Measurements from ENCODE around the gene ATF7IP2.

The ATF7IP2 gene

DNA sequence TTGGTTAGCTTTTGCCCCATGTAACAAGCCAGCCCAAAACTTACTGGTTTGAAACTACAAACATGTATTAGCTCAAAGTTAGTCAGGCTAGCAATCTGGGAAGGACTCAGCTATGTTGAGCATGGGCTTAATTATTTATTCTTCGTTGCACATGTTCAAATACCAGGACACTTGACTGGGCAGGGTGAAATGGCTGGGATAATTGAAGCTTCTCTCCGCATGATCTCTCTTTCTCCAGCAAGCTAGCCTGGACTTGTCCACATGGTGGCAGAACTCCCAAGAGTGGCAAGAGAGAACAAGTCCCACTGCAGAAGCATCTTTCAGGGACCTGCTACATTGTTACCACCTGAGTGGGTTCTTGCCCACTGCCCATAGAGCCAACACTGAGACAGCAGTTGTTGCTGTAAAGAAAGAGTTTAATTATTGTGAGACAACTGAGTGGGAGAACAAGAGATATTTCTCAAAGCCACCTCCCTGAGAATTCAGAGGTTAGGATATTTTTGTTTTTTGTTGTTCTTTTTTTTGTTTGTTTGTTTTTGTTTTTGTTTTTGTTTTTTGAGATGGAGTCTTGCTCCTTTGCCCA lies 16.8 kb upstream of the ATF7IP2 start:
- TF ChIP-seq GATA3 (IDR thresholded peaks at IDR 0.05; ENCODE audit: low read depth, low read length) (no peak), GATA2 (IDR thresholded peaks at IDR 0.05; ENCODE audit: low read depth, low read length) (no peak)

DNA sequence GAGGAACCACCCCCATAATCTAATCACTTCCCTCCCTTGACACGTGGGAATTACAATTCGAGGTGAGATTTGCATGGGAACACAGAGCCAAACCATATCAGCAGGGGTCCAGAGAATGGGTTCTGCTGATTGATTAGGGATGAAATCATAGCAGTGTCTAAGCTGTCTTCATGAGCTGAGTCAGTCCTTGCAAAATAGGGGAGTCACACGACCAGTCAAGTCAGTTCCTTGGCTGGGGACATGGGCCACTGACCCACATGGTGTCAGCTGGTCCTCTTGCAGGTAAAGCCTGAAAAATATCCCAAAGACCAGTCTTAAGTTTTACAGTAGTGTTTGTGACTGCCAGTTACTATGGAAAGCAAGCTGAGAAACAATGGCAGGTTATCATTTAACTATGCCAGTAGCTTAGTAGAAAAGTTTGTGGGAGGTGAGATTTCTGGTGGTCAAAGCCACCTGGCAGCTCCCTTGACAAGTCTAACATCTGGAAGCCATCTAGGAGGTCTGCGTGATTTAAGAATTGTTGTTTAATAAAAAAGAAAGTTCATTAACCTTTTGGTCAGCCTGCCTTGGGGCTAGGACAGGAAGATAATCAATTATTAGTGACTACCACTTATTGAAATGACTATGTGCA lies 15.7 kb upstream of the ATF7IP2 start:
- TF ChIP-seq GATA3 (IDR thresholded peaks at IDR 0.05; ENCODE audit: low read depth, low read length) (no peak), GATA2 (IDR thresholded peaks at IDR 0.05; ENCODE audit: low read depth, low read length) (no peak)

DNA sequence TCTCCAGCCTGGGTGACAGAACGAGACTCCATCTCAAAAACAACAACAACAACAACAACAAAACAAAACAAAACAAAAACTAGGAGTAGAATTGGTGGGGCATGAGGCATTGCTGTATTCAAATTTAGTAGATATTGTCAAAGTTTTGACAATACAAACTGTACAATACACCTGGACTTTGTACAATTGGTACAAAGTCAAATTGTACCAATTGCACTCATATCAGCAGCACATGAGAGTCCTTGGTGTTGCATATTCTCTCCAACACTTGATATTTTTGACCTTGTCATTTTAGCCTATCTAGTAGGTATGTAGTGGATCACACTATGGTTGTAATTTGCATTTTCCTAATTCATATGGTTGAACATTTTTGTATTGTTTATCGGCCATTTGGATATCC lies 14.3 kb upstream of the ATF7IP2 start:
- TF ChIP-seq GATA2 (IDR thresholded peaks at IDR 0.05; ENCODE audit: low read depth, low read length) (no peak), GATA3 (IDR thresholded peaks at IDR 0.05; ENCODE audit: low read depth, low read length) (no peak)

DNA sequence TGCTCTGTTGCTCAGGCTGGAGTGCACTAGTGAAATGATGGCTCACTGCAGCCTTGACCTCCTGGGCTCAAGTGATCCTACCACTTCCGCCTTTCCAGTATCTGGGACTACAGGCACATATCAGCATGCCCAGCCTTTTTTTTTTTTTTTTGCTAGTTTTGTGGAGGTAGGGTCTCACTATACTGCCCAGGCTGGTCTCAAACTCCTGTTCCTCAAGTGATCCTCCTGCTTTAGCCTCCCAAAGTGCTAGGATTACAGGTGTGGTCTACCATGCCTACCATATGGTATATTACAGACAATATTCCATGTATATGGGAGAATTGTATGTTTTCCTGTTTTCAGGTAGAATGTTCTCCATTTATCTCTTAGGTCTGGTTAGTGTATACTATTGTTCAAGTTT lies 12.3 kb upstream of the ATF7IP2 start:
- TF ChIP-seq GATA3 (IDR thresholded peaks at IDR 0.05; ENCODE audit: low read depth, low read length) (no peak), GATA2 (IDR thresholded peaks at IDR 0.05; ENCODE audit: low read depth, low read length) (no peak)

DNA sequence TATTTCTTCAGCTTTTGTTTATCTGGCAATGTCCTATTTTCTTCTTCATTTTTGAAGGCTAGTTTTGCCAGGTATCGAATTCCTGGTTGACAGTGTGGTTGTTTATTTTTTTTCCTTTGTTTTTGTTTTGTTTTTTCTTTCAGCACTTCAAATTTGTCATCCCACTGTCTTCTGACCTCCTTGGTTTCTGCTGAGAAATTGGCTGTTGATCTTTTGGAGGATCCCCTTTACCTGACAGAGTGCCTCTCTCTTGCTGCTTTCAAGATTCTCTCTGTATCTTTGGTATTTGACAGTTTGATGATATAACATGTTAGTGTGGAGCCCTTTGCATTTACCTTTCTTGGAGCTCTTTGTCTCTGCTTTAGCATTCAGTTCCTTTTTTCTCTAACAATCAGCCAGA lies 9.6 kb upstream of the ATF7IP2 start:
- TF ChIP-seq GATA2 (IDR thresholded peaks at IDR 0.05; ENCODE audit: low read depth, low read length) (no peak), GATA3 (IDR thresholded peaks at IDR 0.05; ENCODE audit: low read depth, low read length) (no peak)

DNA sequence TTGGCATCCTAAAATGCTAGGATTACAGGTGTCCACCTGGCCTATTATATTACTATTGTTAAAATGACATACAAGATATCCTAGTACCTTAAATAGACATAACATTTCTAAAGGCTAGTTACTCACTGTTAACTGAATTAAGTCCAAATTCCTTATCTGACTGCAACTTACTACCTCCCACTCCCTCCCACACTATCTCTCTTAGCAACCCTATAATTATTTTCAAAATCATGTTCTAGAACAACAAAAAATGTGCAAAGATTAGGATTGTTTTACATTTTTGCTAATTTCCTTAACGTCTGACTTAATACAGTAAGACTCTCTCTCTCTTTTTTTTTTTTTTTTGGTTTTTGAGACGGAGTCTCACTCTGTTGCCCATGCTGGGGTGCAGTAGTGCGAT lies 2.2 kb upstream of the ATF7IP2 start:
- no peak for TF ChIP-seq GATA3 (IDR thresholded peaks at IDR 0.05; ENCODE audit: low read depth, low read length)
- no peak for TF ChIP-seq GATA2 (IDR thresholded peaks at IDR 0.05; ENCODE audit: low read depth, low read length)

DNA sequence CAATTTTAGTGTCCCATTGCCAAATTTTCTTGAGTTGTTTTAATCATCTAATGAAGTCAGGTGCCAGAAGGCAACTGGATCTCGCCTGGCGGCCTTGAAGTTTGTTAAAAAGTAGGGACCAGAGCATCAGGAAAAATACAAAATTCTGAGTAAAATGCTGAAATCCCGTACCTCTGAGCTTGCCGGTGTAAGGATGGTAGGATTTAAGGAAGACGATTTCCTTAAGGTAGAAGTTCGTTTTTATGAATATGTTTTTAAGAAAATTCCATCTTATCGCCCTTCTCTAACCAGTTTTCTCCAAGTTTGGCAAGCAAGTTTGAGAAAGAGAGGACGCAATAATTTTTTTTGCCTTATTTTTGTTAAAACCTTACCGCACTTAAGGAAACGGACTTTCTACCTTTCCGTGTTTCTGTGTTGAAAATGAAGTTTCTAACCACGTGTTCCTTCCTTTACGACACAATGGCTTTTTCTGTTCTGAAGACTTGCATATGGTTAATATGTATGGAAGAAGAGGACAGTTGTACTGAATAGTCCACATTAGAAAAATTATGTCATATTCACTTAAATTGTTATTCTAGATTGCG lies 748 bp downstream of the ATF7IP2 start:
- TF ChIP-seq GATA3 (IDR thresholded peaks at IDR 0.05; ENCODE audit: low read depth, low read length) (no peak), GATA2 (IDR thresholded peaks at IDR 0.05; ENCODE audit: low read depth, low read length) (no peak)

DNA sequence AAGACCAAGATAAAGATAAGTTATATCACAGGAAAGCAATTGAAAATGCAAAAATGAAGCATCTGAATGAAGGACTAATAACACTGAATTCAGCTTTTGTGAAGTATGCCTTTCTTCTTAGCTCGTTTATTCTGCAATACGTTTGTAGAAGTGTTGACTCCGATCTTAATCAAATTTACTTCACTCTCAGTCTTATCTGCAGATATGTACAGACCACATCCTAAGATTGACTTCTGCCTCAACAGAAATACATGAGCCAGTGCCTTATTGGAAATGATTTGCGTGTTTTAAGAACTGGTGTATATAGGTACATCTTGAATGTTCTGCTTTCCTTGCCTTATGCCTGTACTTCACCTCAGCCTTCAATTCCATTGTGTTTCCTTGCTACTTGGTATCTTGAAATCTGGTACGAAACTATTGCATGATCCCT lies 1.3 kb downstream of the ATF7IP2 start:
- TF ChIP-seq GATA3 (IDR thresholded peaks at IDR 0.05; ENCODE audit: low read depth, low read length) (no peak), GATA2 (IDR thresholded peaks at IDR 0.05; ENCODE audit: low read depth, low read length) (no peak)

DNA sequence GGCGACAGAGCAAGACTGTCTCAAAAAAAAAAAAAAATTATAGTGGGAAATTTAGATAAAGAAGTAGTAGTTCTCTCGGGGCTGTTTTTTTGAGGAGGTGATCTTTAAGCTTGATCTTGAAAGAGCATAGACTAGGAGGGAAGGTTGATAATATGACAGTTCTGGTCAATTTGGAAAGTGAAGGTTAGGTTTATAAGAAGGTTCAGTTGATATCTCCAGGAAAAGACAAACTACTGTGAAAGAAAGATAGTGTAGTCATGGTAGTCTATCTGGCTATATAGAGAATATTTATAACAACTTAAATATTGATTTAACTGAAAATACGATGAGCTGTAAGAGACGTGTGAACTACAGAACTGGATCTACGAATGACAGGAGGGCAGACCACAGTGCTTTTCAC lies 3.1 kb downstream of the ATF7IP2 start:
- TF ChIP-seq GATA2 (IDR thresholded peaks at IDR 0.05; ENCODE audit: low read depth, low read length) (no peak), GATA3 (IDR thresholded peaks at IDR 0.05; ENCODE audit: low read depth, low read length) (no peak)

DNA sequence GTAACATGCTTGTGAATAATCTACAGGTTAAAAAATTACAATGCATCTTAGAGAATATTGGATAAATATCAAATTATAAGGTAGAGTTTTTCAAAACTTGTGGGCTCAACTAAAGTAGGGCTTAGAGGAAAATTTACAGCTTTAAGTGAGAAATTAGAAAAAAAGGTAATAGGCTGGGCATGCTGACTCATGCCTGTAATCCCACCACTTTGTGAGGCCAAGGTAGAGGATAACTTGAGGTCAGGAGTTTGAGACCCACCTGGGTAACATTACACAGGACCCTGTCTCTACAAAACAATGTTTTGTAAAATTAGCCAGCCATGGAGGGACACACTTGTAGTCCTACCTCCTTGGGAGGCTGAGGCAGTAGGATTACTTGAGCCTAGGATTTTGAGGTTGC lies 4.5 kb downstream of the ATF7IP2 start:
- TF ChIP-seq GATA3 (IDR thresholded peaks at IDR 0.05; ENCODE audit: low read depth, low read length), result no peak
- no peak for TF ChIP-seq GATA2 (IDR thresholded peaks at IDR 0.05; ENCODE audit: low read depth, low read length)

DNA sequence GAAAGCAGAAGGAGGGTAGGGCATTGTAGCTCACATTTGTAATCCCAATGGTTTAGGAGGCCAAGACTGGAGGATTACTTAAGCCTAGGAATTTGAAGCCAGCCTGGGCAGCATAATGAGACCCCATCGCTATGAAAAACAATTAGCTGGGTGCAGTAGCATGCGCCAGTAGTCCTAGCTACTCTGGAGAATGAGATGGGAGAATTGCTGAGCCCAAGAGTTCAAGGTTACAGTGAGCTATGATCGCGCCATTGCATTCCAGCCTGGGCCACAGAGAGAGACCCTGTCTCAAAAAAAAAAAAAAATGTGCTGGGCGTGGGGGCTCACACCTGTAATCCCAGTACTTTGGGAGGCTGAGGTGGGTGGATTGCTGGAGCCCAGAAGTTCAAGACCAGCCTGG lies 5.0 kb downstream of the ATF7IP2 start:
- TF ChIP-seq GATA2 (IDR thresholded peaks at IDR 0.05; ENCODE audit: low read depth, low read length), result no peak
- TF ChIP-seq GATA3 (IDR thresholded peaks at IDR 0.05; ENCODE audit: low read depth, low read length), result no peak

DNA sequence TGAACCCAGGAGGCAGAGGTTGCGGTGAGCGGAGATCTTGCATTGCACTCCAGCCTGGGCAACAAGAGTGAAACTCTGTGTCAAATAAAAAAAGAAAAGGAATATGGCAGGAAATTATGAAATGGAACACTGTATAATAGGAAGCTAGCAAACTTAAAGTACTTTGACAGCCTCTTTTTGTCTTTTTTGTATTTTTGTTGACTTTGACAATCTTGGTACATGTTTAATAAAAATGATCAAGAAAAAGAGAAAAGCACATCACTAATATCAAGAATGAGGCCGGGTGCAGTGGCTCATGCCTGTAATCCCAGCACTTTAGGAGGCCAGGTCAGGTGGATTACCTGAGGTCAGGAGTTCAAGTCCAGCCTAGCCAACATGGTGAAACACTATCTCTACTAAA lies 5.5 kb downstream of the ATF7IP2 start:
- TF ChIP-seq GATA2 (IDR thresholded peaks at IDR 0.05; ENCODE audit: low read depth, low read length), result no peak
- no peak for TF ChIP-seq GATA3 (IDR thresholded peaks at IDR 0.05; ENCODE audit: low read depth, low read length)

DNA sequence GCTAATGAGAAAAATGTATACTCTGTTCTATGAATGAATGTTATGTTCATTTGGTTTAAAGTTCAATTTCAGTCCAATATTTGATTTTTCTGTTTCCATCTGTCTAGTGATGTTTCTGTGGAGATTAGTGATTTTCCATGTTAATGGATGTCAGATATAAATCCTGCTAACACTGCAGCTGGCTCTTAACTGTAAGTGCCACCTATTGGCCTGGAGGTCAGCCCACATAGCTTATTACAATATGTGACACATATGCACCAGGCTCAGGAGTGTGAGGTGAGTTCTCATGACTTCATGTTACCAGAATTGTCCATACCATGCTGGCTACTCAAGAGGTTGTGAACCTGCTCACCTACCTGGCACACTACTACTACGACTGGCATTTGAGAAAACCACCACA lies 17.1 kb downstream of the ATF7IP2 start:
- TF ChIP-seq GATA2 (IDR thresholded peaks at IDR 0.05; ENCODE audit: low read depth, low read length), result no peak
- TF ChIP-seq GATA3 (IDR thresholded peaks at IDR 0.05; ENCODE audit: low read depth, low read length), result no peak

DNA sequence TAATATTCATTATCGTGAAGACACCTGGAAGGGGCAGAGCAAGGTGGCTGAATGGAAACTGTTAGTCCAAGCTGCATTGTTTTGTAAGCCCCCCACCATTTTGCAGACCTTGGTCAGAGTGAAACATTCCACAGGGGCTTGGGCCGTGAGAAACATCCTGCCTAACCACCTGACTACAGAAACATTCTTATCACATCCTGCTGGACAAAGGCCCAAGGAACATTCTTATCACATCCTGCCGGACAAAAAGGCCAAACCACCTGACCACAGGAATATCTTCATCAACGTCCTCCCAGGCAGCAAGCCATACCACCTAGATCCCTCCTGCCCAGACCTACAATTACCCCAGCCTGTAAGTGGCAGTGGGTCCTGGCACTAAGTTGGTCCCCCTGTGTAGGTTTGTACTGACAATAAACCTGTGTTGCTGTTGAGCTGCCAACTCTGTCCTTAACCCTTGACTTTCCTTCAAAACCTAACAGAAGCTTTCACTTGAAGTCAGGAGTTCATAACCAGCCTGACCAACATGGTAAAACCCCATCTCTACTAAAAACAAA lies 19.6 kb downstream of the ATF7IP2 start:
- TF ChIP-seq GATA2 (IDR thresholded peaks at IDR 0.05; ENCODE audit: low read depth, low read length) (no peak), GATA3 (IDR thresholded peaks at IDR 0.05; ENCODE audit: low read depth, low read length) (no peak)

DNA sequence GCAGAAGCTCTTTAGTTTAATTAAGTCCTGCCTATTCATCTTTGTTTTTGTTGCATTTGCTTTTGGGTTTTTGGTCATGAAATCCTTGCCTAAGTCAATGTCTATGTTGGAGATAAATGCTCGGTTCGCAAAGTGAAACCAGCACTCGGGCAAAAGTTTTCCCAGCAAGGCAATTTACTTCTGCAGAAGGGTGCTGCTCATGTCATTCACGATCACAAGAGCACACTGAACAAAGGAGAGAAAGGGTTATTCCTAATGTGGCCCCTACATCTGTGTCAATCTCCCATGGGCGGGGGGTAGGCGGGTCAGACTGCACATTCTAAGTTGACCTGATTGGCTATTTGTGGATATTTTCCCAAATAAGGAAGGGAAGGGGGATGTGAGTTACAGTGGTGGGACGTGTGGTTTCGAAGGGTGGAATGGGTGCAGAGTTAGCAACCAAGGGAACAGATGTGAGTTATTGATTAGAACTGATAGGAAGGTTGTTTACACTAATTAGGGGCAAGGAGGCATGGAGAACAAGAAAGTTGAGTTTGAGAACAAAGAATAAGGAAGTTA lies 23.0 kb downstream of the ATF7IP2 start:
- TF ChIP-seq GATA2 (IDR thresholded peaks at IDR 0.05; ENCODE audit: low read depth, low read length), result no peak
- TF ChIP-seq GATA3 (IDR thresholded peaks at IDR 0.05; ENCODE audit: low read depth, low read length), result no peak

Data from SH-SY5Y (cell line).